Measurements from ENCODE around the gene TPD52L1. TPM values are rescaled to one million over a fixed set of nuclear protein-coding genes. Genes with fewer than 3 reads are reported as not detected.

TPD52L1 gene
- total and polyA plus RNA-seq, 2 donors (not counting 1 experiment from before 2014, with no cell fraction given) = not detected

DNA sequence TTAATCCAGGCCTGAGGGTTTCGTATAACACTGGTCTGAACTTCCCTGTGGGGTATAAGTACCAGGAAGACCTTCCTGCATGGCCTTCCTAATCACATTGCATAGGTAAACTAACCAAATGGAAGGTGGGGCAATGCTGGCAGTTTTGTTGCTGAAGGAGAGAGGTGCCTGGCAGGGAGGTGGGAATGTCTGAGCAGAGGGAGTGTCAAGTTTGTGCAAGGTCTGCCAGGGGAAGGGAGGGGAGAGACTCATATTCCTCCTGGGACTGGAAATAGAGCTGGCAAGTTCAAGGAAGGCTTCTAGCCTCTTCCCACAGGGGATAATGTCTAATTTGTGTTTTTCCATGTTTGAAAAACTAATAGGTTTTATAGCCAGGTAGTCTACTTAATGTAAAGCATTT is 77.6 kb downstream of the TPD52L1 start:
- Histone ChIP-seq H3K79me2 (ENCODE audit: control insufficient read depth, insufficient read depth, low read length) (no peaks in the 10 kb centered on the region), H3K4me2 (replicated peaks; ENCODE audit: low read depth, low read length, poor library complexity, severe bottlenecking) (no peak overlapping the region), H3K27ac (ENCODE audit: low read length in 2 of 2) (no peak overlapping the region), H3K9ac (ENCODE audit: low read length) (no peak overlapping the region), H3K27me3 (replicated peaks in 1 of 4; ENCODE audit: control extremely low read depth in 1 of 4, control insufficient read depth in 3 of 4, insufficient read depth in 4 of 4, low read length in 3 of 4) (peaks cover 0 to 6% (median 0%) of the 10 kb centered on the region in 4 experiments), H2AFZ (ENCODE audit: insufficient read depth, low read depth, low read length, poor library complexity, severe bottlenecking) (no peak overlapping the region), H3K4me3 (ENCODE audit: control extremely low read depth in 1 of 5, extremely low read depth in 1 of 5, insufficient read depth in 1 of 5, low read depth in 2 of 5, low read length in 4 of 5) (no peak overlapping the region), H3K9me3 (ENCODE audit: control extremely low read depth in 1 of 3, control insufficient read depth in 2 of 3, insufficient read depth in 1 of 3, low read length in 2 of 3) (no peaks in the 10 kb centered on the region), H3K4me1 (ENCODE audit: control insufficient read depth in 2 of 2, insufficient read depth in 2 of 2, low read length in 2 of 2) (no peaks in the 10 kb centered on the region), H3K36me3 (replicated peaks in 1 of 2; ENCODE audit: control extremely low read depth in 1 of 2, control insufficient read depth in 1 of 2, extremely low read depth in 1 of 2, insufficient read depth in 2 of 2, low read length in 1 of 2) (no peaks in the 10 kb centered on the region), H4K20me1 (ENCODE audit: control insufficient read depth, insufficient read depth, low read length, poor library complexity, severe bottlenecking) (no peaks in the 10 kb centered on the region)
- POLR2A ChIA-PET = no interaction called here
- TF ChIP-seq CTCF (IDR thresholded peaks at IDR 0.05) (no peak), EZH2 (IDR thresholded peaks at IDR 0.05; ENCODE audit: borderline replicate concordance, insufficient read depth, low read depth, low read length, poor library complexity, severe bottlenecking) (no peak)
- H3K27ac Mint-ChIP-seq = no peak overlapping the region
- no peak for ATAC-seq (ENCODE audit: low read depth)
- no peaks in the 10 kb centered on the region for H3K4me1 Mint-ChIP-seq
- H3K27me3 Mint-ChIP-seq = no peaks in the 10 kb centered on the region
- intact Hi-C loops (cut with micrococcal nuclease) = no loop called here
- CTCF ChIA-PET = interaction anchor here (1.6 kb wide), 1 partner anchor 77 kb away, joined by 3 read pairs; the partner anchor contains the start of gene TPD52L1
- WGBS (ENCODE audit: insufficient coverage) = 80% methylated on average over 1 of the region's 1 CpG
- no peak overlapping the region for H3K4me3 Mint-ChIP-seq
- no peak for DNase-seq
- H3K9me3 Mint-ChIP-seq (ENCODE audit: insufficient read depth) = no peaks in the 10 kb centered on the region

GRCh38 chr6:125231574-125232343 is 78.2 kb downstream of the TPD52L1 start:
- no peak overlapping the region for H3K27ac ChIP-seq (ENCODE audit: low read length in 2 of 2)
- no peaks in the 10 kb centered on the region for H3K27me3 Mint-ChIP-seq
- no peak overlapping the region for H3K4me2 ChIP-seq (replicated peaks; ENCODE audit: low read depth, low read length, poor library complexity, severe bottlenecking)
- no peaks in the 10 kb centered on the region for H3K9me3 ChIP-seq (ENCODE audit: control extremely low read depth in 1 of 3, control insufficient read depth in 2 of 3, insufficient read depth in 1 of 3, low read length in 2 of 3)
- no peak overlapping the region for H3K9ac ChIP-seq (ENCODE audit: low read length)
- 95% methylated on average over 6 of the region's 7 CpGs for WGBS (ENCODE audit: insufficient coverage)
- ATAC-seq (ENCODE audit: low read depth) = no peak
- no peaks in the 10 kb centered on the region for H3K79me2 ChIP-seq (ENCODE audit: control insufficient read depth, insufficient read depth, low read length)
- H3K4me1 ChIP-seq (ENCODE audit: control insufficient read depth in 2 of 2, insufficient read depth in 2 of 2, low read length in 2 of 2) = no peaks in the 10 kb centered on the region
- ChIA-PET CTCF (no interaction called here), POLR2A (no interaction called here)
- H3K27ac Mint-ChIP-seq = no peak overlapping the region
- H4K20me1 ChIP-seq (ENCODE audit: control insufficient read depth, insufficient read depth, low read length, poor library complexity, severe bottlenecking) = no peaks in the 10 kb centered on the region
- no peak for DNase-seq
- H3K27me3 ChIP-seq (replicated peaks in 1 of 4; ENCODE audit: control extremely low read depth in 1 of 4, control insufficient read depth in 3 of 4, insufficient read depth in 4 of 4, low read length in 3 of 4) = peaks cover 0 to 3% (median 0%) of the 10 kb centered on the region in 4 experiments
- H2AFZ ChIP-seq (ENCODE audit: insufficient read depth, low read depth, low read length, poor library complexity, severe bottlenecking) = no peak overlapping the region
- TF ChIP-seq EZH2 (IDR thresholded peaks at IDR 0.05; ENCODE audit: borderline replicate concordance, insufficient read depth, low read depth, low read length, poor library complexity, severe bottlenecking) = no peak
- no peak for TF ChIP-seq CTCF (IDR thresholded peaks at IDR 0.05)
- H3K4me3 Mint-ChIP-seq = no peak overlapping the region
- H3K4me1 Mint-ChIP-seq = no peaks in the 10 kb centered on the region
- intact Hi-C loops (cut with micrococcal nuclease) = no loop called here
- no peaks in the 10 kb centered on the region for H3K36me3 ChIP-seq (replicated peaks in 1 of 2; ENCODE audit: control extremely low read depth in 1 of 2, control insufficient read depth in 1 of 2, extremely low read depth in 1 of 2, insufficient read depth in 2 of 2, low read length in 1 of 2)
- no peak overlapping the region for H3K4me3 ChIP-seq (ENCODE audit: control extremely low read depth in 1 of 5, extremely low read depth in 1 of 5, insufficient read depth in 1 of 5, low read depth in 2 of 5, low read length in 4 of 5)
- H3K9me3 Mint-ChIP-seq (ENCODE audit: insufficient read depth) = no peaks in the 10 kb centered on the region
